ENCODE data around the gene ATF4.

ATF4 gene

DNA sequence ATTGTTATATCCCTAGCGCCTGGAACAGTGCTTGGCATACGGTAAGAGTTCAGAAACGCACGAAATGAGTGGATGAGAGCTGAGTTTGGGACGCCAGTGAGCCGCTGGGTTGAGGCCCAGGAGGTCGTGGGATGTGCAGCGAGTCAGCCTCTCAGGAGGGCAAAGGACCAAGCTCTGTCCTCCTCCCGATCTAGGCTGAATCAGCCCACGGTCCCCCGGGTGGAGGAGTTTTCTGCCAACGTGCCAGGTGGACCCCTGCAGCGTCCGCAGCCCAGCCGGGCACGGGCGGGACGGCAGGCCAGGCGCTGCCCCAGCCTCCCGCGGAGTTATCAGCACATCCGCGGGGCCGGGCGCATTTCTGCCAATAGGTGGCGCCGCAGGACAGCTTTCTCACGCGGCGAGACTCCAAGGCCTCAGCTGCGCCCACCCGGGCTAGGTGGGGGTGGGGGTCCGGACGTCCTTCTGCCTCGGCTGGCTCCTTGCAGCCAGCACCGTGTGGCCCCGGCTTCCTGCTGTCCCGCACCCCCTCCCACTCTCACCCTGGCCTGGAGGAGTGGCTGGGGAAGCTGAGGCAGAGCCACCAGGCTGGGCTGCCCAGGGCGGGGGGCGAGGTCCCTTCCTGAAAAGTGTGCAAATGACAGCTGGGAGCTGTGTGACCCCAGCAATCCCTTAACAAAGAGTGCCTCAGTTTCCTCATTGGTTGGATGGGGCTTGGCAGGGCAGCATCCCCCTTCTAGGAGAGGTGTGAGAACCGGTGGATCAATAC lies 14.4 kb downstream of the ATF4 start (continued):
- TF ChIP-seq KLF17 (tag by site-specific recombination; IDR thresholded peaks at IDR 0.05) (peak; percentile 83), ZXDB (tag by site-specific recombination; IDR thresholded peaks at IDR 0.05) (peak; percentile 47; the same call in 1 of the 2 replicates), ZBTB11 (tag by site-specific recombination; conservative IDR thresholded peaks at IDR 0.05; ENCODE audit: low read depth) (no peak; the same call in 1 of the 2 replicates), GLI4 (tag by site-specific recombination; IDR thresholded peaks at IDR 0.05) (no peak), ZNF140 (tag by site-specific recombination; IDR thresholded peaks at IDR 0.05) (no peak), ZNF341 (tag by site-specific recombination; IDR thresholded peaks at IDR 0.05; ENCODE audit: low read depth) (no peak), ZNF184 (tag by site-specific recombination; IDR thresholded peaks at IDR 0.05) (no peak), CTCF (tag by site-specific recombination; IDR thresholded peaks at IDR 0.05) (peak; percentile 99), ZNF561 (tag by site-specific recombination; IDR thresholded peaks at IDR 0.05; ENCODE audit: borderline replicate concordance) (peak; percentile 90; the same call in 1 of the 2 replicates), ZBTB8A (tag by site-specific recombination; IDR thresholded peaks at IDR 0.05) (peak; percentile 86), ZEB2 (tag by site-specific recombination; IDR thresholded peaks at IDR 0.05) (peak; percentile 83), ZFHX2 (tag by site-specific recombination; conservative IDR thresholded peaks at IDR 0.05) (peak; percentile 73), GLI2 (tag by site-specific recombination; IDR thresholded peaks at IDR 0.05; ENCODE audit: borderline replicate concordance, low read depth) (no peak), SP7 (tag by site-specific recombination; IDR thresholded peaks at IDR 0.05) (peak; percentile 74), ZNF785 (tag by site-specific recombination; IDR thresholded peaks at IDR 0.05) (no peak), ZNF114 (tag by site-specific recombination; IDR thresholded peaks at IDR 0.05) (no peak), ZNF302 (tag by site-specific recombination; IDR thresholded peaks at IDR 0.05; ENCODE audit: low read depth) (no peak), ZNF449 (tag by site-specific recombination; IDR thresholded peaks at IDR 0.05) (peak; percentile 95), ZNF654 (tag by site-specific recombination; IDR thresholded peaks at IDR 0.05; ENCODE audit: low read depth) (peak; percentile 90), ZNF175 (tag by site-specific recombination; IDR thresholded peaks at IDR 0.05) (no peak), ZBTB10 (tag by site-specific recombination; IDR thresholded peaks at IDR 0.05) (peak; percentile 42; the same call in 1 of the 2 replicates), ZNF391 (tag by site-specific recombination; IDR thresholded peaks at IDR 0.05; ENCODE audit: borderline replicate concordance, low read depth) (peak; percentile 68; the same call in 1 of the 2 replicates), ZNF169 (tag by site-specific recombination; IDR thresholded peaks at IDR 0.05) (no peak), GLIS1 (tag by site-specific recombination; IDR thresholded peaks at IDR 0.05) (peak; percentile 100), ZNF335 (tag by site-specific recombination; conservative IDR thresholded peaks at IDR 0.05) (peak; percentile 81), ZNF24 (tag by site-specific recombination; IDR thresholded peaks at IDR 0.05) (peak; percentile 43; the same call in 1 of the 2 replicates), GFI1B (tag by site-specific recombination; IDR thresholded peaks at IDR 0.05) (no peak)
